ENCODE measurements around the gene GCHFR.

GCHFR gene

DNA sequence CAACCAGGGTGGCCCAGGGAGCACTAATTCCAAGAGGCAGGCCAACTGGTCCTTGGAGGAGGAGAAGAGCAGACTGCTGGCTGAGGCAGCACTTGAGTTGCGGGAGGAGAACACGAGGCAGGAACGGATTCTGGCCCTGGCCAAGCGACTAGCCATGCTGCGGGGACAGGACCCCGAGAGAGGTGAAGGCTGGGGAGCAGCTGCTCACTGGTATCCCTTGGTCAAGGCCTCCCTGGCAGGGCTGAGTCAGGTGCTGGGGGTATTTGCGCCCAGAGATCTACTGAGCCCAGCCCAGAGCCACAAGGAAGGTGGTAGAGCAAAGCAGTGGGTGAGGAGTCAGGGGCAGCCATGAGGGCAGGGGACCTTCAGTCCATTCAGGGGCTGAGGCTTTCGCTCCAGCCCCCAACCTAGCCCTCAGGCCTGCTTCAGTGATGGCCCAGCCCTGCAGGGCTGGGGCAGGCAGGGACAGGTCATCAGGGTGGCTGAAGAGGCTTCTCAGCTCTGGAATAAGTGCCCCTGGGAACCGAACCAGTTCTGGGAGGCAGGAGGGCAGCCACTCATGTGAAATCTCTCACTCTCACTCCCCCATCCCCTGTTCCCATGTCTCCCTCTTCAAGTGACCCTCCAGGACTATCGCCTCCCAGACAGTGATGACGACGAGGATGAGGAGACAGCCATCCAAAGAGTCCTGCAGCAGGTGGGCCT lies 49.0 kb downstream of the GCHFR start:
- no peak for DNase-seq (ENCODE audit: low spot score)

DNA sequence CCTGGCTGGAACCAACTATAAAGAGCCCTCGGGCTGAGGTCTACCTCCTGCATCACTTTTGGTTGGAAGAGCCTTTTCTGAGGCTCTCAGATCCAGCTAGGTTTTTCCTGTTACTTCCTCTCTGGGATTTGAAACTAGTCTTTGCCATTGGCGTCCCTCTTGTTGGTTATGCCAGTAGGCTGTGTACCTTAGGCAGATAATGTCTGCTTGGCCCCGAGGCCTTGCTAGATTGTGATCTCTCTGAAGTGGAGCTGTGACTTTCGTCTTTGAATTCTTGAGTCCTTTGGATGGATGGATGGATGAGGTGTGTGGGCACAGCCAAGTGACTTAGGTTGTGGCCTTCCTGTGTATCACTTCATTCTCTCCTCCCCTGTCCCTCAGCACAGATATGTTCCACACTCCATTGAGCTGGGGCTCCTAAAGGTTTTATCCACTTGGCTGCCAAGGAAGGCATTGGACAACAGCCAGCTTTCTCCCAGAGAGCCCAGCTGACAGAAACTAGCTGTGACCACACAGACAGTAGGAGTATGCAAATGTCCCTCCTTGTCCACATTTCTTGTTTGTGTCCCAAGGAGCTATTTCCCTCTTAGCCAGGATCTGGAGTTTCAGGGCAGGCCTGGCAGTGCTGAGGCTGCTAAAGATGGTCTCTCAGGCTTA lies 51.3 kb downstream of the GCHFR start:
- peak; percentile 37 for DNase-seq (ENCODE audit: low spot score)
